HT-29 (cell line): ENCODE measurements around the gene MYO1D. TPM values are rescaled to one million over a fixed set of nuclear protein-coding genes. Genes with fewer than 3 reads are reported as not detected.

Source experiments
- DNase-seq: peaks from one replicate; pipeline ENCODE4 v3.0.0-alpha.2; 2015; ENCODE audit warnings: low spot score
- total RNA-seq: library from RNA; depleted of rRNA; stranded (reverse); fragments of >200 nt; shearing (Covaris generic); gene quantifications from 2 replicates; pipeline ENCODE4 v1.2.3, GENCODE V29; 2014

MYO1D gene
- total RNA-seq, 1 experiment from 2014 or later, result 31.2 TPM

DNA sequence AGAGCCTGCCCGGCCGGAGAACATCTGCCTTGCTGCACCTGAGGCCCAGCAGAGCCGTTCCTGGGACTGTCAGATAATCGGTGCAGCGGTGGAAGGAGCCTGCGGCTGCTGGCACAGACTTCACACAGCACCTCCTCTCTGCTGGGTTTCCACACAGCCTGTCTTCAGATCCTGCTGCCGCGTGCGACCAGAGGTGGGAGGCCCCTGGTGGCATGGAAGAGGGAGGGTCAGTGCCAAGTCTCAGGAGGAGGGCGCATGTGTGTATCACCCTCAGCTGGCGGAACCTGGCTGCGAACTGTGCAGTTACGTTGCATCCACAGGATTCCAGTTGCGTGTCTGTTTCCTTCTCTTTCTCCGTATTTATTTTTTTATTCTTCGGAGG, 386.8 kb downstream of the MYO1D start:
- DNase-seq, result no peak

DNA sequence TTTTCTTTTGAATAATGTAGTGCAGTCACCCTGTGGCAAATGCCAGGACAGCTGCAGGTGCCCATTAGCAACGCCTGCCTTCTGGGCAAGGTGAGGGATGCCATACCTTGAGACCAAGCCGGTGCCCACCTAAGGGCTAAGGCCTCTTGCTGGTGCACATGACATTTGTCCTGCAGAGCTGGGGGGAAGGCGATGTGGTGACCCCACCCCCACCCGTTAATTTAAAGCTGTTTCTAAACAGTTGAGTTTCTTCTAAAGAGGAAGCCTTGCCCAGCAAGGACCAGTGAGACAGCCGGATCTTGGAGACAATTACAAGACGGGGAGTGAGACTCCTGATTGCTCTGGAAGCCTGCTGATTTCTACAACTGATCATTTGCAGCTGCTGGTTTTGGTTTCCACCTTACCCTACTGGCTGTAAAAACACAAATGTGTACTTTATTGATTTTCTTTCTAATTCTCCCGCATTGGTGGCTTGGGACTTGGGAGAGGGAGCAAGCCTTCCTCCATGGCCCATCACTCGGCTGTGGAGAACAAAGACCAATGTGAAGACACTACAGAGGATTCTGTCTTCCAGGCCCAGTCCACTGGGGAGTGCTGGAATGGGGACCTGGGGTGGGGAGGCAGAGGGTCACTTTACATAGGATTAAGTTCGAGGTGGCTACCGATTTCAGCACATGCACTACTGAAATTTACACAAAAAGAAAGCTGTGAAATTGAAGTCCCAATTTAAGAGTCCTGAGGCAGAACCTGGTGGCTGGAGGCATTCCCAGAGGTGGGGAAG, 387.4 kb downstream of the MYO1D start:
- no peak for DNase-seq

GRCh38 chr17:32488604-32489180, 388.2 kb downstream of the MYO1D start:
- DNase-seq, result no peak

GRCh38 chr17:32488177-32488542, 388.8 kb downstream of the MYO1D start:
- DNase-seq, result no peak

DNA sequence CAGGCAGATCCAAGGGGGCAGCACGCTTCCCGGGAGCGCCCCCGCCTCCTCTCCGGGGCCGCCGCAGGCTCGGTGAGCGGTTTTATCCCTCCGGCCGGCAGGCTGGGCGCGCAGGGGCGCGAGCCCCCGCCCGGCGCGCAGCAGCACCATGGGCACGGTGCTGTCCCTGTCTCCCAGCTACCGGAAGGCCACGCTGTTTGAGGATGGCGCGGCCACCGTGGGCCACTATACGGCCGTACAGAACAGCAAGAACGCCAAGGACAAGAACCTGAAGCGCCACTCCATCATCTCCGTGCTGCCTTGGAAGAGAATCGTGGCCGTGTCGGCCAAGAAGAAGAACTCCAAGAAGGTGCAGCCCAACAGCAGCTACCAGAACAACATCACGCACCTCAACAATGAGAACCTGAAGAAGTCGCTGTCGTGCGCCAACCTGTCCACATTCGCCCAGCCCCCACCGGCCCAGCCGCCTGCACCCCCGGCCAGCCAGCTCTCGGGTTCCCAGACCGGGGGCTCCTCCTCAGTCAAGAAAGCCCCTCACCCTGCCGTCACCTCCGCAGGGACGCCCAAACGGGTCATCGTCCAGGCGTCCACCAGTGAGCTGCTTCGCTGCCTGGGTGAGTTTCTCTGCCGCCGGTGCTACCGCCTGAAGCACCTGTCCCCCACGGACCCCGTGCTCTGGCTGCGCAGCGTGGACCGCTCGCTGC, 389.3 kb downstream of the MYO1D start:
- DNase-seq, result peak; percentile 45

GRCh38 chr17:32486701-32487472, 390.0 kb downstream of the MYO1D start, which contains the start of gene CDK5R1:
Gene CDK5R1 (plus strand): TSS chr17:32486993. CDS start chr17:32487621, 628 bp downstream.
- peak; percentile 71 for DNase-seq

GRCh38 chr17:32486111-32486700, 390.7 kb downstream of the MYO1D start:
- DNase-seq, result peak; percentile 87

GRCh38 chr17:32485261-32486110, 391.4 kb downstream of the MYO1D start:
- no peak for DNase-seq

- no peak for DNase-seq
Observed at GRCh38 chr17:32484628-32485027, 392.3 kb downstream of the MYO1D start.

GRCh38 chr17:32484041-32484461, 392.9 kb downstream of the MYO1D start:
- no peak for DNase-seq

GRCh38 chr17:32483451-32484019, 393.4 kb downstream of the MYO1D start:
- peak; percentile 70 for DNase-seq

- no peak for DNase-seq
Observed at GRCh38 chr17:32482568-32483320, 394.2 kb downstream of the MYO1D start.

DNA sequence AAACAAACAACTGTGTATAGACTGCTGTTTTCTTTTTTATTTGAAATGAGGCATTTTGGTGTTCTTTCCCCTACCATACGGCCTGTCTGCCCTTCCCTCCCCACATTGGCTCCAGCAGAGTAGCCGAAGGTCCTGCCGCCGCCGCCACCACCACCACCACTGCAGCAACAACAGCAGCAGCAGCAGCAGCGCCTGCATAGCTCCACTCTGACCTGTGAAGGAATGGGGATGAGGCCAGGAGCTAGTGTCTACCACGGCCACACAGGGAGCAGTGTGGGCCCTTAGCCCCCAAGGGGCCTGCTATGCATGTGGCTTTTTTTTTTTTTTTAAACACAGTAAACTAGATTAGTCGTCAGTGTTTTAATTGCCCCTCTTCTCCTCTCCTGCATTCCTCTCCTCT, 395.7 kb downstream of the MYO1D start:
- no peak for DNase-seq

- no peak for DNase-seq
Observed at GRCh38 chr17:32479074-32479617, 397.8 kb downstream of the MYO1D start.

DNA sequence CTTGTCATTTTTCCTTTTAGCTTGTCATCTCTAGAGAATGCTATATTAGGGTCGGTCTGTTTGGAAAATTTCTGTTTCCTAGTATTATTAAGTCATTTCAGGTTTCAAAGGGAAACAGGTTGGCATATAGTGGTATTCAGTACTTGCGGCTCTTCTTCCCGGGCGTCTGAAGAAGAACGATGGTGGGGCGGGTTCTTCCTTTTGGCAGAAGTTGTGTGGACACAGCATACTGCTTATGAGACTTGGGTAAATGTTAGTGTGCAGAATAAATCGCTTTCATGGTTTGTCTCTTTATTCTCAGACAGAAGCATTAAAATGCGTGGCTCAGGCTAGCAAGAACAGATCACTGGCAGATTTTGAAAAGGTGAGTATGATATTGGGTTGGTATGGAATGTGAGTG, 399.7 kb downstream of the MYO1D start:
- DNase-seq, result no peak

DNA sequence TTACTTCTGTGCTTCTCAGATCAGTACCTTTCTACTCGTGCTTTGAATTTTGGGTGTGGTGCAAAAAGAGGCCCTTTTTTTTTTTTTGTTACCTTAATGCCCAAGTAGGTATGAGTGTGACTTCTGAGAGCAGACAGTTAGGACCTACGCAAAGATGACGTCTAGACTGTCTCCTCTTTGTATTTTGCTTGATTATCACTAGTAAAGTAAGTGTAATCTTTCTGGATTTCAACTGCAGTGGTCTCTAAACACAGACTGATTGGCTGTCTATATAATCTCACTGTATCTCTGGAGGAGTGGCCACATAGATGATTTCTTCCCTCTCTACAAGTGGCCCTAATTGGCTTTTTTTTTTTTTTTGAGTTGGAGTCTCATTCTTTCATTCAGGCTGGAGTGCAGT, 401.7 kb downstream of the MYO1D start:
- DNase-seq, result no peak

DNA sequence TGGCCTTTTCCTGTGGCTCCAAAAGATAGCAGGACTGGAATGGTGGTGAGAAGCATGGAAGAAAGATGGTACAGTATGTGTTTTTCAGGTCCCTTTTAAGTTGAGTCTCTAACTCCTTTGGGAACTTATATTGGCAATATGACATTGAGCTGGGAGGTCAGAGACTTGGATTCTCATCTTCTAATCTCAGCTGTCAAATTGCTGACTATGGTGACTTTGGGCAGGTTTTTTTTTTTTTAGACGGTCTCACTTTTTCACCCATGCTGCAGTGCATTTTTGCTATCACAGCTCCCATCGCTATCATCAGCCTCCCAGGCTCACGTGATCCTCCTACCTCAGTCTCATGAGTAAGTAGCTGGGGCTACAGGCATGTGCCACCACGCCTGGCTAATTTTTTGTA, 405.3 kb downstream of the MYO1D start:
- no peak for DNase-seq

DNA sequence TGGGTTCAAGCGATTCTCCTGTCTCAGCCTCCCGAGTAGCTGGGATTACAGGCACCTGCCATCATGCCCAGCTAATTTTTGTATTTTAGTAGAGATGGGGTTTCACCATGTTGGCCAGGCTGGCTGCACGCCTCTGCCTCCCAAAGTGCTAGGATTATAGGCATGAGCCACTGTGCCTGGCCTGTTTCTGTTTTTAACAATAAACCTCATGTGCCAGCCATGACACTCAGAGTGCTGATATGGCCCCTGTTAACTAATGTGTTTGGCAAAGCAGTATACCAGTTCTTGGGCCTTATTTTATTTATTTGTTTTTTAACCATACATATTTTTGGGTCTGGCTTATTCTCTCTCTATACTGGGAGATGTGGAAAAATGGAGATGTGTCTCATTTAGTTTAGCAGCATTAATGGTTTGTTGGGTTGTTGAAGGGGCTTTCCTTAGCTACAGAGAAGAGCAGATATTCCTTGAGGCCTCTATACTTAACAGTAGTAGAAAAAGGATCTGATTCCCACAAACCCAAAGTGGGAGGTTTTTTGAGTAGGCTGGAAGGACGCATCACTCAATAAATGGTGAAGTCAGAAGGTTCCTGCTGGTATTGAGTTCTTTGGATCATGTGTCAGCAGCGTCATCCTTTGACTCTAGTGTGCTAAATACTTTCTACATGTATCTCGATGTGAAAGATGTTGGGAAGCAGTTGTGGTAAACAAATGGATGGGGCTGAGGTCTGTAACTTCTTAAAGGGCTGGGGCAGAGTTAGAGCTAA, 406.3 kb downstream of the MYO1D start:
- DNase-seq, result no peak
